BJ (cell line): Measurements from ENCODE around the gene TMEM44. TPM values are rescaled to one million over a fixed set of nuclear protein-coding genes. Genes with fewer than 3 reads are reported as not detected.
A peak's percentile ranks its signal among the peaks of the same experiment; 100 is the strongest.

Experiments used
- CTCF ChIA-PET: fragments of 350-600 bp; formaldehyde crosslinking; extraction: SDS; loops from one replicate; lab custom pipeline; 2021; ENCODE audit warnings: antibody characterized with exemption, inconsistent platforms; lab: Yijun Ruan, JAX
- POLR2A ChIA-PET: fragments of 300-600 bp; sonication (Branson Sonifier 250); formaldehyde crosslinking; extraction: SDS; loops from one replicate; lab custom pipeline; 2021; ENCODE audit warnings: antibody characterized with exemption; lab: Charles Lee
- DNase-seq: peaks from one replicate; pipeline ENCODE4 v3.0.0-alpha.2; 2011; ENCODE audit warnings: low read depth
- H3K27me3 ChIP-seq: 2 replicates; pipeline ENCODE4 v1.6.0; 2011; ENCODE audit warnings: low read length; ENCODE audit not compliant: control insufficient read depth, insufficient read depth
- H3K36me3 ChIP-seq: 2 replicates; pipeline ENCODE4 v1.5.1; 2011; ENCODE audit warnings: low read length; ENCODE audit not compliant: control insufficient read depth, insufficient read depth
- H3K4me3 ChIP-seq: 2 replicates; pipeline ENCODE4 v1.5.1; 2011; ENCODE audit warnings: low read depth, mild to moderate bottlenecking, control low read depth, low read length
- CTCF ChIP-seq: IDR thresholded peaks from 2 replicates; pipeline ENCODE4 v1.5.1; 2011; ENCODE audit warnings: low read depth, mild to moderate bottlenecking, control low read depth, inconsistent platforms, low read length, moderate library complexity; ENCODE audit not compliant: insufficient read depth
- polyA plus RNA-seq: library from polyadenylated mRNA; depleted of rRNA; stranded (reverse); fragments of >200 nt; gene quantifications from 2 replicates; pipeline ENCODE4 v1.2.3, GENCODE V29; 2011

Gene TMEM44
- polyA plus RNA-seq, 1 experiment: 17.7 TPM

GRCh38 chr3:194676471-194676870, 43.3 kb upstream of the TMEM44 start:
- H3K36me3 ChIP-seq: no peaks in the 10 kb centered on the region
- DNase-seq: no peak
- POLR2A ChIA-PET: no interaction called here
- no peak for TF ChIP-seq CTCF
- no peak overlapping the region for H3K4me3 ChIP-seq
- CTCF ChIA-PET: no interaction called here
- H3K27me3 ChIP-seq: peaks cover 8% of the 10 kb centered on the region

- CTCF ChIA-PET: interaction anchor here (5.6 kb wide), 1 partner anchor 9 kb away, joined by 97 read pairs; the partner anchor contains the start of gene FAM43A
- POLR2A ChIA-PET: no interaction called here
- Histone ChIP-seq H3K4me3 (no peak overlapping the region), H3K36me3 (no peaks in the 10 kb centered on the region), H3K27me3 (peaks cover 8% of the 10 kb centered on the region)
- TF ChIP-seq CTCF: no peak
- no peak for DNase-seq
Measured at GRCh38 chr3:194675680-194676079, 42.5 kb upstream of the TMEM44 start.

GRCh38 chr3:194675081-194675640, 41.9 kb upstream of the TMEM44 start:
- no peak for DNase-seq

GRCh38 chr3:194673761-194674160, 40.5 kb upstream of the TMEM44 start:
- H3K4me3 ChIP-seq: no peak overlapping the region
- H3K36me3 ChIP-seq: no peaks in the 10 kb centered on the region
- no peak for TF ChIP-seq CTCF
- DNase-seq: no peak
- CTCF ChIA-PET: interaction anchor here (5.3 to 5.6 kb wide), 2 partner anchors 11 to 596 kb away, joined by 46 to 97 read pairs; partner anchors contain the start of genes FAM43A and XXYLT1
- peaks cover 8% of the 10 kb centered on the region for H3K27me3 ChIP-seq
- POLR2A ChIA-PET: no interaction called here

More at GRCh38 chr3:194675081-194675640, 41.9 kb upstream of the TMEM44 start:
- no peak for TF ChIP-seq CTCF
- no peak overlapping the region for H3K4me3 ChIP-seq
- H3K27me3 ChIP-seq: peaks cover 8% of the 10 kb centered on the region
- POLR2A ChIA-PET: no interaction called here
- no peaks in the 10 kb centered on the region for H3K36me3 ChIP-seq
- CTCF ChIA-PET: interaction anchor here (0.6 to 5.6 kb wide), 2 partner anchors 10 to 409 kb away, joined by 3 to 97 read pairs; partner anchors contain the start of gene FAM43A

- CTCF ChIA-PET: interaction anchor here (0.5 to 5.6 kb wide), 20 partner anchors 9 to 849 kb away, joined by 3 to 97 read pairs (median 6); partner anchors contain the start of genes FAM43A and XXYLT1
- POLR2A ChIA-PET: interaction anchor here (1.3 kb wide), 1 partner anchor 13 kb away, joined by 5 read pairs; no protein-coding TSS in a partner anchor
- TF ChIP-seq CTCF: no peak
- no peak for DNase-seq
- Histone ChIP-seq H3K4me3 (peak overlapping the region; percentile 85), H3K27me3 (peaks cover 8% of the 10 kb centered on the region), H3K36me3 (no peaks in the 10 kb centered on the region; the same call in 1 of the 2 replicates)
Measured at GRCh38 chr3:194672876-194673275, 39.7 kb upstream of the TMEM44 start.
